NCI-H2107 treated with DMSO at 0.1 percent for 48 hours (cell line): ENCODE data around the gene ELFN2.

Experiments used
- DNase-seq: peaks from one replicate; lab custom pipeline; 2025; ENCODE audit not compliant: unreplicated experiment; lab: John Stamatoyannopoulos, UW

ELFN2 gene

GRCh38 chr22:37387793-37388192 is 39.5 kb downstream of the ELFN2 start:
- no peak for DNase-seq

GRCh38 chr22:37386441-37386840 is 40.8 kb downstream of the ELFN2 start:
- DNase-seq, result no peak

DNA sequence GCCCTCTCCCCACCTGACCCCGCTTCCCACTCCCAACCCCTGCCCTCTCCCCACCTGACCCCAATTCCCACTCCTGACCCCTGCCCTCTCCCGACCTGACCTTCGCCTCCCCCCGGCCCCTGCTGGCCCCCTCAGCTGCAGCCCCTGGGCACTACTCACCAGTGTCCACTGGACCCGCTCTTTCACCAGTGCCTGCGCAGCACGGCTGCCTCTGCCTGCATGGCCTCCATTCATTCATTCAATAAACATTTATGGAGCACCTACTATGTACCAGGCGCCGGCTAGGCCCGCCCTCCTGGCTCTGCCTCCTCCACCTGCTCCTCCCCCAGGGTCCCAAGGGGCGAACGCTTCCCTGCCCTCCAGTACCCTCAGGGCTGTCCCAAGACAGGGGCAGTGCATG is 42.6 kb downstream of the ELFN2 start:
- DNase-seq, result no peak

DNA sequence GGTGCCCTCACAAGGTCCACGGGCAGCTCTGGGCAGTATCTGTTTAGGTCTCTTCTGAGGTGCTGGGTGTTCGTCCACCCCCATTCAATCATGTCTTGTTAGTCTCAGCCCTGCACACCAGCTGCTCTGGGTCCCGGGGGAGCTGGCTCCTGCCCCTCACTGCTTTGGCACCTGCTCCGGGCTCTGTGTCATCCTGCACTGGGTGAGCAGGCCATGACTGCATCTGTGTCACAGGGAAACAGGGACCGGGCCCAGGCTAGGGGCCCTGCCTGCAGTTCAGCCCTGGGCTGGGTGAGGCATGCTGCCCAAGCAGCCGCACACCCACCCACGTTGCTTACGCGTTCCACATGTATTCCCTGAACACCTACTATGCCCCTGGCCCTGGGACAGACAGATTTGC is 43.9 kb downstream of the ELFN2 start:
- DNase-seq, result peak; percentile 56

DNA sequence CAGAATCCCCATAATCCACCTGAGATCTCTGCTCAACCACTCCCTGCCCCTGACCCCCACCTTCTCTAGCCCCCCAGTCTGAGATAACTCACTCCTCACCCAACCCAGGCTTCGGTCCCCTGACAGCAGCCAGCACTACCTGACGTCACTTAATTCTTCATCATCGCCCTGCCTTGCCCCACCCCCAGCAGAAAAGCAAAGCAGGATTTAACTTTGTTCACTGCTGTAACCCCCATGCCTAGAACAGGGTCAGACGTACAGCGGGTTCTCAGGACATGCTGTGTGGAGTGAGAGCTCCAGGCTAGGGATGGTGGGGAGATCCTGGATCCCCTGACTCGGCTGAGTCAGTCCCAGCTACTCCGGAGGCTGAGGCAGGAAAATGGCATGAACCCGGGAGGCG is 45.8 kb downstream of the ELFN2 start:
- DNase-seq, result no peak

DNA sequence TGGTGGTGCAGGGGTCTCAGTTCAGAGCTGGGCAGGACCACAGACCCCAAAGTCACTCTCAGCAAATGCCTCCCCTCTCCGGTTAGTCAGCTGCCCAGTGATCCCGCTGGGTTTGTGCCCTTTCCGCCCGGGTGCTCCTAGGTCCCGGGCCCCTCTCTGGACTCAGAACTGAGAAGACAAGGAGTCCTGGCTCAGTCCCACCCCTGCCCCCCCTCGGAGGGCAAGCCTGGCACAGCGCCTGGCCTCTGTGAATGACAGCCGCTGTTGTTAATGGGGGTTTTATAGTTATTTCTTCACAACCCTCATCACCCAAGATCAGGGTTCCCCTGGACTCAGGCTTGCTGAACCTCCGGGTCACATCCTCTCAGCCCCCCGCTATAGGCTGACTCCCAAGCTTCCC is 47.6 kb downstream of the ELFN2 start:
- DNase-seq, result no peak

GRCh38 chr22:37379085-37379484 is 48.2 kb downstream of the ELFN2 start:
- no peak for DNase-seq

DNA sequence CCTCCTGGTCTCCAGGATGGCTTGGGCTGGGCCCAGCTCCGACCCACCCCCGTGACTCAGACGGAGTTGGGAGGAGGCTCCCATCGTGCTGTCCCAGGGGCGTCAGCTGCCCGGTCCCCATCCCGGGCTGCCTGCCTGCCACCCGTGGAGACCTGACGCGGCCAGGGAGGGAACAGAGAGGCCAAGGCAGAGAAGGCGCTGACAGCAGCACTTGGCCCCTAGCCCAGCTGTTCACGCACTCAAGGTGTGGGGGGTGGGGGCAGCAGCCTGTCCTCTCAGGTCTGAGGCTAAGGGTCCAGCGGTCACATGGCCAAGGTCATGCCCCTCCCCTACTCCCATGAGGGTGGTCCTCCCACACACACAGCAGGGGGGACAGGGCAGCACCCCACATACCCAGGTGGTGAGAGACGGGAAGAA is 48.6 kb downstream of the ELFN2 start:
- DNase-seq, result no peak

DNA sequence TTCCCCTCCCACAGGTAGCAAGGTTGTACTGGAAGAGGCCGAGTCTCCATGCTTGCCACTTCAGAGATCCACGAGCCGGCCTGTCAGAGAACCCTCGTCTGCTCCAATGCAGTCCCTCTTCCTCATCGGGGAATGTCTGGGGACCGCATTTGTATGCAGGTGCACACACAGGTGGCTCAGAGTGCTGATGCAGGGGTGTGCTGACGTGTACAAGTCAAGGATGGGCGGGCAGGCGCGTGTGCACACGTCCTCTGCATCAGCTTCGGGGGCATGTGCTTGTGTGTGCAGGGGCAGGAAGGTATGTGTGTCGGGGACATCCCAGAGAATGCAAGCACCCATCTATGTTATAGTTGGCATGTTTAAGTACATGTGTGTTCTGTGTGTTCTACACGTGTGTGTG is 49.4 kb downstream of the ELFN2 start:
- DNase-seq, result no peak

- DNase-seq, result no peak
These were observed 50.1 kb downstream of the ELFN2 start for GRCh38 chr22:37377138-37377537.

DNA sequence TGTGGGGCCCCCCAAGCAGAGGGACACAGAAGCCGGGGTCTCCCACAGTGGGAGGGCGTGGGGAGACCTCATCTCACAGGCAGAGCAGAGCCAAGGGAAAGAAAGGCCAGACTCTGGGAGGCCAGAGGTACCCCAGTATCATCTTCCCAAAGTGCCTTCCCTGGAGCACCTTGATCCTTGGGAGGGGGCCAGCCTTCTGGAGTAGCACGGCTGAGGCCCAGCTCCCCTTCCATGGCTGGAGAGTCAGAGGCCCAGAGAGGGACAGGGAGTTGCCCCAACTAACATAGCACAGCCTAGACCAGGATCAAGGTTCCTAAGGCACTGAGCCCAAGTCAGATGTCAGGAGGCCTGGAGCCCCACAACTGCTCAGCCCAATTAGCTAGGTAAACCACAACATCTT is 50.6 kb downstream of the ELFN2 start:
- no peak for DNase-seq

DNA sequence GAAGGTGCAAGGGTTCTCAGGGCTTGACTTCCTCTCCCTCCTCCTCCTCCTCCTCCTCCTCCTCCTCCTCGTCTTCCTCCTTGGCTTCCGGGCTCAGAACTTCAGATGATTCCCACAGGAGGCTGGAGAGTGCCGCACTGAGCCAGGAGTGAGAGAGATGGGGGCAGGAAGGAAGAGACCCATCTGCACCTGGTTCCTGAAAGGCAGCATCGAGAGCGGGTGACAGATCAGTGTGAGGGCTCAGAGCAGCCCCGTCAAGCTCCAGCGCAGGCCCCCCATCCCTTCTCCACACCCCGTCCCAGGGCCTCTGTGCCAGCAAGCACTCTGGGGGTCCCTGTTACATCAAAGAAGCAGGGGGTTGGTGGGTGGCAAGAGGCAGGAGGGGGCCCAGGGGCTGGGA is 51.5 kb downstream of the ELFN2 start:
- no peak for DNase-seq

DNA sequence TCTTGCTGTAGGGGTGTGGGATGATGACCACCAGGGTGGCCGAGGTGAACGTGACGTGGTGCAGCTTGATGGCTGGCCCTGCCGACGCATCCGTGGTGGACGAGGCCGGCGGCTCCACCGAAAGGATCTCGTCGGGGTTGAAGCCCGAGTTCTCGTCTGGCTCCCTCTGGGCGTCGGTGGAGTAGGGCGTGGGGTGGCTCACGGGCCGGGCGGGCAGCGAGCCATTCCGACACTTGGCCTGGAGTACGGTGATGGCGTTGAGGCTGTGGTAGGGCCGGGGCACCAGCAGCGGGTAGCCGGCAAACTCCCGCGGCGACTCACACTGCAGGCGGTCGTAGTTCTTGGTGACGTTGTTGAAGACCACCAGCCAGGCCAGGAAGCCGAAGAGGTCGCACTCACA is 52.7 kb downstream of the ELFN2 start:
- no peak for DNase-seq

DNA sequence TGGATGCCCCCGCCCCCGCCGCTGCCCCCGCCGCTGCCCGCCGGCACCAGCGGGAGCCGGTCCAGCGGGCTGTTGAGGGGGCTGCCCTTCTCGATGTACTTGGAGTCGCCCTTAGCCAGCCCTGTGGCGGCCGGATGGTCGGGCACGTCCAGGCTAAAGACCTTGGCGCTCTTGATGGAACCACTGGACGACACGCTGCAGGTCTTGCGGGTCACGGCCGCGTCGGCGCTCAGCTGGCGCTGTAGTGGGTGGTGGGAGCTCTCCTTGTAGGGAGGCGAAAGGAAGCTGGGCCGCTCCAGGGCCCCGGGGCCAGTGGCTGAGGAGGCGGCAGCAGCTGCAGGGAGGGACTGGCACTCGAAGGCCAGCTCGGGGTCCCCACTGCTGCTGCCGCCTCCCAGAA is 53.8 kb downstream of the ELFN2 start:
- no peak for DNase-seq

GRCh38 chr22:37371911-37372310 is 55.4 kb downstream of the ELFN2 start:
- DNase-seq, result no peak

DNA sequence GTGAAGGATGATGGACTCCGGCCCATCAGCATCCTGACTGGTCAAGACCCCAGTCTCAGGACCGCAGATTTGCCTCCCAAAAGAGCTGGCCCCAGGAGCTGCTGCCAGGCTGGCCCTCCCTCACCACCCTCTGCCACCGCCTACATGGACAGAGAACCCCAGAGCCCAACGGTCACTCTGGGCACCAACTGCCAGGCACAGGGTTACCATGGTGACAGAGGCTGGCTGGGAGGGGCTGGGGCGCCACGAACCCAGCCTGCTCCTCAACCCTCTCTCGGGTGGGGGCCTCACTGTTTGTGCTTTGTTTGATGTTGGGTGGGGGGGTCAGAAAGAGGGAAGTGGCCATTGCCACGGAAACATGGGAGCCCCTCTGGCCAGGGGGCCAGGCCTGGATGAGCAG is 55.8 kb downstream of the ELFN2 start:
- DNase-seq, result no peak

- no peak for DNase-seq
These were observed 56.8 kb downstream of the ELFN2 start for GRCh38 chr22:37370306-37370979.

DNA sequence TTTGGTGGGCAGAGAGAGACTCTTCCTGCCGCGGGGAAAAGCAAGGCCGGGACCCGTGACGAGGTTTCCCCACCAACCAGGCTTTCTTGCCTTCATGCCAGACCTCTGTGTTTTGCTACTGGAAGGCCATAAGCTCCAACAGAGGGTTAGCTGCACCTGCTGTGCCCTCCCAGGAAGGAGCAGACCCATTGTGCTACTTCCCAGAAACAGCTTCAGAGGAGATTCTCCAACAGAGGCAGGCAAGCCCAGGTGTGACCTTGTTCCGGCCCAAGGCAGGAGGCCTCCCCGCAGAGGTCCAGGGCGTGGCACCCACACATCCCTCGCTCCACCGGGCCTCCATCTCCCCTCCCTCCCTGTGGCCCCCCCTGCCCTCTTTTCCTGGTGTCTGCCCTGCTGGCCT is 57.8 kb downstream of the ELFN2 start:
- DNase-seq, result no peak

DNA sequence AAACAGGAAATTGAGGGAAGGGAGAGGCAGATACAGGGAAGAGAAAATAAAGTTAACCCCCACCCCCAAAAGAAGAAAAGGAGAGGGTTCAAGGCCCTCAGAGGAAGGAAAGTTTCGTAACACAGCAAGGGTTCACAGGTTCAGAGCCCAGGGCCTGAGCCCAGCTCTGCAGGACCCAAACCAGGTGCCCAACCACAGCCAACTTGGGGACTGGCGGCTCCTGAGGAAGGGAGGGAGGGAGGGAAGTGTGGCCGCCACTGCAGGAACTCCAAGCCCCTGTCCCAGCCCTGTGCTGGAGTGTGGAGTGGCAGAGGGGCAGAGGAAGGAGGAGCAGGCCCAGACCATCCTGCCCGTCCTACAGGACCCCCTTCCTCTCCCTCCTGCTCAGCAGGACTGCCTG is 59.2 kb downstream of the ELFN2 start:
- no peak for DNase-seq

GRCh38 chr22:37366601-37367000 is 60.7 kb downstream of the ELFN2 start:
- no peak for DNase-seq

GRCh38 chr22:37365950-37366349 is 61.3 kb downstream of the ELFN2 start:
- no peak for DNase-seq

DNA sequence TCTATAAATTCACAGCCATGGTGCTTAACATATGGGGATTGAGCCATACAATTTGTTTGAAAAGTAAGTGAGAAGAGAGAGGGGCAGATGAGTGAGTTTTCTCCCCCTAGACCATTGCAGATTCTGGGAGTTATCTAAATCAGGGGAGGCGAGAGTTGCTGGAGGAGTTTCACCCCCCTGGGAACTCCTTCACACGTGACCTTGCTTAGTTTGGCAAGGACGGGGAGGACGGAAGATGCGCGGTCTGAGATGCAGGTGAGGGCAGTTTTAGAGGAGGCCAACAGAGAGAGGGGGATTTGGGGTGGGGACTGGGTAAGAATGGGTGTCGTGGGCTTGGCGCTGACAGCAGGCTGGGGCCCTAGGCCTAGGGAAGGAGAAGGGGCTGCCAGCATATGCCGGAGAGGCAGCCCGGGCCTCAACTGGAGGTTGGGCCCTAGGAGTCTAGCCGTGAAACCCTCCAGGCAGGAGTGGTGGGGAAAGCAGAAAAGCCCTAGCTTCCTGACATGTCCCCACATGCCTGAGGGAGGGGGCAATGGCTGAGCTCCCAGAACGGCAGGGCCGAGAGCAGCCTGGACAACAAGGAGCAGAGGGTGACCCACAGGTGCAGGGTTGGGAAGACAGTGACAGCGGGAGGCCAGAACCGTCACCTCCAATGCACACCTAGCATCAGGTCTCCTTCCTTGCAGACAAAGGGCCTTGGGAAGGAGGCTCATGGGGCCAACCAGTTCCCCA is 63.9 kb downstream of the ELFN2 start:
- no peak for DNase-seq

GRCh38 chr22:37362621-37363020 is 64.7 kb downstream of the ELFN2 start:
- no peak for DNase-seq
